SK-N-SH (cell line): ENCODE results near the gene LYPD5. TPM values are rescaled to one million over a fixed set of nuclear protein-coding genes. Genes with fewer than 3 reads are reported as not detected.

Experiments
- CTCF ChIA-PET: fragments of 300-600, 350-600 bp; formaldehyde crosslinking; extraction: SDS; loops from one replicate; lab custom pipeline; 2021; lab: Yijun Ruan, JAX
- POLR2A ChIA-PET: fragments of 350-600 bp; sonication (Branson Sonifier 250); formaldehyde crosslinking; extraction: SDS; loops from one replicate; lab custom pipeline; 2020; ENCODE audit warnings: antibody characterized with exemption, inconsistent platforms; lab: Yijun Ruan, JAX
- DNase-seq: peaks from one replicate; pipeline ENCODE4 v3.0.0; 2012
- H2AFZ ChIP-seq: fragments of 200-600 bp; sonication (generic); 2 replicates; pipeline ENCODE4 v1.8.1; 2016; ENCODE audit warnings: antibody characterized with exemption, mild to moderate bottlenecking, low read depth
- H3F3A ChIP-seq: fragments of 200-600 bp; sonication (generic); replicated peaks from 2 replicates; pipeline ENCODE3; 2016; ENCODE audit warnings: antibody characterized with exemption, mild to moderate bottlenecking; ENCODE audit not compliant: insufficient read depth
- H3K27ac ChIP-seq, 2 experiments: fragments of 200-500 bp in 1 of 2; fragments of 200-600 bp in 1 of 2; sonication (Bioruptor generic) in 1 of 2; sonication (generic), shearing (Covaris generic) in 1 of 2; 2 replicates each; pipeline versions ENCODE4 v1.5.1 to v1.6.1; 2014 to 2016; ENCODE audit warnings: low read depth in 2 of 2, inconsistent platforms in 1 of 2, low read length in 1 of 2, mild to moderate bottlenecking in 1 of 2, mixed read lengths in 1 of 2
- H3K27me3 ChIP-seq: fragments of 200-600 bp; sonication (generic), shearing (Covaris generic); 2 replicates; pipeline ENCODE4 v1.6.1; 2016; ENCODE audit warnings: mixed run types; ENCODE audit not compliant: insufficient read depth
- H3K36me3 ChIP-seq, 2 experiments: fragments of 200-500 bp in 1 of 2; fragments of 200-600 bp in 1 of 2; sonication (Bioruptor generic) in 1 of 2; sonication (generic) in 1 of 2; replicated peaks in 1 of 2; 2 replicates each; pipeline versions ENCODE3 to v1.5.1; 2014 to 2016; ENCODE audit warnings: low read length in 1 of 2, mild to moderate bottlenecking in 1 of 2; ENCODE audit not compliant: insufficient read depth in 2 of 2, control insufficient read depth in 1 of 2
- H3K4me1 ChIP-seq, 2 experiments: fragments of 200-500 bp in 1 of 2; fragments of 200-600 bp in 1 of 2; sonication (Bioruptor generic) in 1 of 2; sonication (generic), shearing (Covaris generic) in 1 of 2; 2 replicates each; pipeline versions ENCODE4 v1.5.1 to v1.6.1; 2014 to 2016; ENCODE audit warnings: low read depth in 1 of 2, low read length in 1 of 2, mixed run types in 1 of 2; ENCODE audit not compliant: insufficient read depth in 2 of 2, control insufficient read depth in 1 of 2
- H3K4me2 ChIP-seq: fragments of 200-600 bp; sonication (generic), shearing (Covaris generic); 2 replicates; pipeline ENCODE4 v1.6.1; 2017; ENCODE audit warnings: mixed run types
- H3K4me3 ChIP-seq, 2 experiments: fragments of 200-500 bp in 1 of 2; fragments of 200-600 bp in 1 of 2; sonication (Bioruptor generic) in 1 of 2; sonication (generic), shearing (Covaris generic) in 1 of 2; 2 replicates each; pipeline versions ENCODE4 v1.5.1 to v1.8.1; 2014 to 2016; ENCODE audit warnings: low read depth in 2 of 2, inconsistent platforms in 1 of 2, low read length in 1 of 2, mild to moderate bottlenecking in 1 of 2, mixed read lengths in 1 of 2, moderate library complexity in 1 of 2
- H3K79me2 ChIP-seq: fragments of 200-600 bp; sonication (generic); 2 replicates; pipeline ENCODE4 v1.8.1; 2017; ENCODE audit warnings: mild to moderate bottlenecking; ENCODE audit not compliant: insufficient read depth
- H3K9ac ChIP-seq: fragments of 200-600 bp; sonication (generic); 2 replicates; pipeline ENCODE4 v1.6.1; 2017; ENCODE audit warnings: mixed run types
- H3K9me2 ChIP-seq: fragments of 200-600 bp; sonication (generic); 2 replicates; pipeline ENCODE4 v1.6.1; 2017; ENCODE audit warnings: mixed run types
- H3K9me3 ChIP-seq: fragments of 200-600 bp; sonication (generic); 2 replicates; pipeline ENCODE4 v1.6.1; 2017; ENCODE audit warnings: mixed run types, mild to moderate bottlenecking, moderate library complexity
- H4K20me1 ChIP-seq: fragments of 200-600 bp; sonication (generic); 2 replicates; pipeline ENCODE4 v1.6.1; 2017; ENCODE audit warnings: mild to moderate bottlenecking, mixed run types; ENCODE audit not compliant: insufficient read depth
- EP300 ChIP-seq, 2 experiments: IDR thresholded peaks; 2 replicates each; pipeline versions ENCODE4 v1.4.0 to v1.6.1; 2012; ENCODE audit warnings: borderline replicate concordance in 1 of 2, low read depth in 1 of 2, low read length in 1 of 2
- EZH2phosphoT487 ChIP-seq: fragments of 200-600 bp; sonication (generic); IDR thresholded peaks from 2 replicates; pipeline ENCODE4 v1.6.1; 2017; ENCODE audit warnings: low read depth, mixed run types, mild to moderate bottlenecking, antibody characterized with exemption, moderate library complexity, borderline replicate concordance
- FOSL2 ChIP-seq: IDR thresholded peaks from 2 replicates; pipeline ENCODE4 v1.4.0; 2012; ENCODE audit warnings: low read depth, mild to moderate bottlenecking, moderate library complexity, borderline replicate concordance
- FOXM1 ChIP-seq: IDR thresholded peaks from 2 replicates; pipeline ENCODE4 v1.4.0; 2012; ENCODE audit warnings: low read depth, mild to moderate bottlenecking
- JUND ChIP-seq: IDR thresholded peaks from 2 replicates; pipeline ENCODE4 v1.4.0; 2012
- MEF2A ChIP-seq: IDR thresholded peaks from 2 replicates; pipeline ENCODE4 v1.4.0; 2012; ENCODE audit warnings: low read depth, borderline replicate concordance
- NRF1 ChIP-seq: IDR thresholded peaks from 2 replicates; pipeline ENCODE4 v1.6.1; 2012; ENCODE audit warnings: low read depth, mild to moderate bottlenecking, low read length
- POLR2AphosphoS5 ChIP-seq: IDR thresholded peaks from 2 replicates; pipeline ENCODE4 v1.6.1; 2012; ENCODE audit warnings: low read depth, low read length
- RAD21 ChIP-seq: IDR thresholded peaks from 2 replicates; pipeline ENCODE4 v1.6.1; 2012; ENCODE audit warnings: mild to moderate bottlenecking, low read length
- RCOR1 ChIP-seq: fragments of 150-350 bp; IDR thresholded peaks from 2 replicates; pipeline ENCODE4 v1.6.1; 2017; ENCODE audit warnings: antibody characterized with exemption, low read length
- RFX5 ChIP-seq: IDR thresholded peaks from 2 replicates; pipeline ENCODE4 v1.6.1; 2012; ENCODE audit warnings: mild to moderate bottlenecking, improper control_type of control experiment, low read length
- TCF12 ChIP-seq: IDR thresholded peaks from 2 replicates; pipeline ENCODE4 v1.4.0; 2012
- WGBS: methylation state at CpG from one replicate; pipeline ENCODE4 v1.1.6; 2017; ENCODE audit warnings: low lambda C conversion rate; 5-methylcytosine and 5-hydroxymethylcytosine counted together
- polyA plus RNA-seq, 3 experiments: library from polyadenylated mRNA; depleted of rRNA; stranded (reverse); fragments of >200 nt; gene quantifications; 2 replicates each; pipeline ENCODE4 v1.2.3, GENCODE V29; 2012
- TF ChIP-seq, protein P1 (sequence below): fragments of 150-350 bp; IDR thresholded peaks from 2 replicates; pipeline ENCODE4 v1.6.1; 2017; ENCODE audit warnings: antibody characterized with exemption, low read length, low read depth, borderline replicate concordance
- TF ChIP-seq, protein P2 (sequence below): fragments of 150-350 bp; IDR thresholded peaks from 2 replicates; pipeline ENCODE4 v1.6.1; 2016; ENCODE audit warnings: mild to moderate bottlenecking, low read depth, low read length
- TF ChIP-seq, protein P3 (sequence below): IDR thresholded peaks from 2 replicates; pipeline ENCODE4 v1.4.0; 2012; ENCODE audit warnings: low read depth
- TF ChIP-seq, protein P4 (sequence below): IDR thresholded peaks from 2 replicates; pipeline ENCODE4 v1.6.1; 2012; ENCODE audit warnings: mild to moderate bottlenecking, low read depth, low read length, moderate library complexity
- TF ChIP-seq, protein P5 (sequence below): fragments of 200-600 bp; sonication (generic); IDR thresholded peaks from 2 replicates; pipeline ENCODE4 v1.6.1; 2017; ENCODE audit warnings: antibody characterized with exemption, mild to moderate bottlenecking, moderate library complexity

The LYPD5 gene
- polyA plus RNA-seq, 1 of the 3 experiments (the other 2 are of a cell fraction): 0.13 TPM

DNA sequence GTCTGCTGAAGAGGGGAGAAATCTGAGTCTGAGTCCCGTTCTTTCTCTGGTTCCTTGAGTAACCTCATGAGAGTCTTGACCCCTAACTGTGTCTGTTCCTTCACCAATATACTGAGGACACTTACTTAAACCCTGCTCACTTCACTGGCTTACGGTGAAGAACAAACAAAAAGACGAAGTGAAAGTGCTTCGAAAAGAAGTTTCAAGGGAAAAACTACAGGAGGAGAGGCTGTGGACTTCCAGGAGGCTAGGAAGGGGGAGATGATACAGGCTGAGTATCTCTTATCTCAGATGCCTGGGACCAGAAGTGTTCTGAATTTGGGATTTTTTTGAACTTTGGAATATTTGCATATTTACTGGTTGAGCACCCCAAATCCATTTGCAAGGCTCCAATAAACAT is 53.6 kb downstream of the LYPD5 start:
- Histone ChIP-seq H3F3A (peaks cover 30% of the 10 kb centered on the region), H3K4me3 (no peak overlapping the region), H3K27me3 (no peaks in the 10 kb centered on the region), H3K79me2 (peaks cover 49% of the 10 kb centered on the region), H3K4me1 (peaks cover 4 to 15% of the 10 kb centered on the region in 2 experiments; a peak in 2 of 4 replicates), H3K36me3 (peaks cover 64 to 66% of the 10 kb centered on the region in 2 experiments), H3K27ac (no peak overlapping the region), H3K9me3 (no peaks in the 10 kb centered on the region), H3K9ac (no peak overlapping the region), H4K20me1 (peaks cover 13% of the 10 kb centered on the region), H2AFZ (no peak overlapping the region), H3K9me2 (no peaks in the 10 kb centered on the region), H3K4me2 (no peak overlapping the region)
- TF ChIP-seq POLR2AphosphoS5: no peak
- TF ChIP-seq, protein P1, sequence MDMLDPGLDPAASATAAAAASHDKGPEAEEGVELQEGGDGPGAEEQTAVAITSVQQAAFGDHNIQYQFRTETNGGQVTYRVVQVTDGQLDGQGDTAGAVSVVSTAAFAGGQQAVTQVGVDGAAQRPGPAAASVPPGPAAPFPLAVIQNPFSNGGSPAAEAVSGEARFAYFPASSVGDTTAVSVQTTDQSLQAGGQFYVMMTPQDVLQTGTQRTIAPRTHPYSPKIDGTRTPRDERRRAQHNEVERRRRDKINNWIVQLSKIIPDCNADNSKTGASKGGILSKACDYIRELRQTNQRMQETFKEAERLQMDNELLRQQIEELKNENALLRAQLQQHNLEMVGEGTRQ: no peak
- TF ChIP-seq EP300 (IDR thresholded peaks at IDR 0.05; ENCODE audit: borderline replicate concordance in 1 of 2, low read depth in 1 of 2, low read length in 1 of 2): no peak
- TF ChIP-seq FOXM1: no peak
- no peak for TF ChIP-seq RCOR1
- TF ChIP-seq RAD21: no peak
- TF ChIP-seq FOSL2: no peak
- TF ChIP-seq, protein P2, sequence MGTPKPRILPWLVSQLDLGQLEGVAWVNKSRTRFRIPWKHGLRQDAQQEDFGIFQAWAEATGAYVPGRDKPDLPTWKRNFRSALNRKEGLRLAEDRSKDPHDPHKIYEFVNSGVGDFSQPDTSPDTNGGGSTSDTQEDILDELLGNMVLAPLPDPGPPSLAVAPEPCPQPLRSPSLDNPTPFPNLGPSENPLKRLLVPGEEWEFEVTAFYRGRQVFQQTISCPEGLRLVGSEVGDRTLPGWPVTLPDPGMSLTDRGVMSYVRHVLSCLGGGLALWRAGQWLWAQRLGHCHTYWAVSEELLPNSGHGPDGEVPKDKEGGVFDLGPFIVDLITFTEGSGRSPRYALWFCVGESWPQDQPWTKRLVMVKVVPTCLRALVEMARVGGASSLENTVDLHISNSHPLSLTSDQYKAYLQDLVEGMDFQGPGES: no peak
- no peak for TF ChIP-seq JUND
- no peak for TF ChIP-seq TCF12
- TF ChIP-seq EZH2phosphoT487: no peak
- TF ChIP-seq RFX5: no peak
- no peak for TF ChIP-seq MEF2A
- TF ChIP-seq, protein P3, sequence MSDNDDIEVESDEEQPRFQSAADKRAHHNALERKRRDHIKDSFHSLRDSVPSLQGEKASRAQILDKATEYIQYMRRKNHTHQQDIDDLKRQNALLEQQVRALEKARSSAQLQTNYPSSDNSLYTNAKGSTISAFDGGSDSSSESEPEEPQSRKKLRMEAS: no peak
- TF ChIP-seq, protein P4, sequence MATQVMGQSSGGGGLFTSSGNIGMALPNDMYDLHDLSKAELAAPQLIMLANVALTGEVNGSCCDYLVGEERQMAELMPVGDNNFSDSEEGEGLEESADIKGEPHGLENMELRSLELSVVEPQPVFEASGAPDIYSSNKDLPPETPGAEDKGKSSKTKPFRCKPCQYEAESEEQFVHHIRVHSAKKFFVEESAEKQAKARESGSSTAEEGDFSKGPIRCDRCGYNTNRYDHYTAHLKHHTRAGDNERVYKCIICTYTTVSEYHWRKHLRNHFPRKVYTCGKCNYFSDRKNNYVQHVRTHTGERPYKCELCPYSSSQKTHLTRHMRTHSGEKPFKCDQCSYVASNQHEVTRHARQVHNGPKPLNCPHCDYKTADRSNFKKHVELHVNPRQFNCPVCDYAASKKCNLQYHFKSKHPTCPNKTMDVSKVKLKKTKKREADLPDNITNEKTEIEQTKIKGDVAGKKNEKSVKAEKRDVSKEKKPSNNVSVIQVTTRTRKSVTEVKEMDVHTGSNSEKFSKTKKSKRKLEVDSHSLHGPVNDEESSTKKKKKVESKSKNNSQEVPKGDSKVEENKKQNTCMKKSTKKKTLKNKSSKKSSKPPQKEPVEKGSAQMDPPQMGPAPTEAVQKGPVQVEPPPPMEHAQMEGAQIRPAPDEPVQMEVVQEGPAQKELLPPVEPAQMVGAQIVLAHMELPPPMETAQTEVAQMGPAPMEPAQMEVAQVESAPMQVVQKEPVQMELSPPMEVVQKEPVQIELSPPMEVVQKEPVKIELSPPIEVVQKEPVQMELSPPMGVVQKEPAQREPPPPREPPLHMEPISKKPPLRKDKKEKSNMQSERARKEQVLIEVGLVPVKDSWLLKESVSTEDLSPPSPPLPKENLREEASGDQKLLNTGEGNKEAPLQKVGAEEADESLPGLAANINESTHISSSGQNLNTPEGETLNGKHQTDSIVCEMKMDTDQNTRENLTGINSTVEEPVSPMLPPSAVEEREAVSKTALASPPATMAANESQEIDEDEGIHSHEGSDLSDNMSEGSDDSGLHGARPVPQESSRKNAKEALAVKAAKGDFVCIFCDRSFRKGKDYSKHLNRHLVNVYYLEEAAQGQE: no peak
- TF ChIP-seq, protein P5, sequence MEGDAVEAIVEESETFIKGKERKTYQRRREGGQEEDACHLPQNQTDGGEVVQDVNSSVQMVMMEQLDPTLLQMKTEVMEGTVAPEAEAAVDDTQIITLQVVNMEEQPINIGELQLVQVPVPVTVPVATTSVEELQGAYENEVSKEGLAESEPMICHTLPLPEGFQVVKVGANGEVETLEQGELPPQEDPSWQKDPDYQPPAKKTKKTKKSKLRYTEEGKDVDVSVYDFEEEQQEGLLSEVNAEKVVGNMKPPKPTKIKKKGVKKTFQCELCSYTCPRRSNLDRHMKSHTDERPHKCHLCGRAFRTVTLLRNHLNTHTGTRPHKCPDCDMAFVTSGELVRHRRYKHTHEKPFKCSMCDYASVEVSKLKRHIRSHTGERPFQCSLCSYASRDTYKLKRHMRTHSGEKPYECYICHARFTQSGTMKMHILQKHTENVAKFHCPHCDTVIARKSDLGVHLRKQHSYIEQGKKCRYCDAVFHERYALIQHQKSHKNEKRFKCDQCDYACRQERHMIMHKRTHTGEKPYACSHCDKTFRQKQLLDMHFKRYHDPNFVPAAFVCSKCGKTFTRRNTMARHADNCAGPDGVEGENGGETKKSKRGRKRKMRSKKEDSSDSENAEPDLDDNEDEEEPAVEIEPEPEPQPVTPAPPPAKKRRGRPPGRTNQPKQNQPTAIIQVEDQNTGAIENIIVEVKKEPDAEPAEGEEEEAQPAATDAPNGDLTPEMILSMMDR: no peak
- TF ChIP-seq NRF1: no peak
- DNase-seq: no peak
- POLR2A ChIA-PET: no interaction called here
- WGBS: 92% methylated on average over 4 of the region's 4 CpGs
- CTCF ChIA-PET: interaction anchor here (0.9 kb wide), 1 partner anchor 37 kb away, joined by 4 read pairs; no protein-coding TSS in a partner anchor
